WTC11 (cell line): ENCODE results near the gene PPP1R14C. TPM values are rescaled to one million over a fixed set of nuclear protein-coding genes. Genes with fewer than 3 reads are reported as not detected.

Experiments
- ATAC-seq: fragments of 200-7000 bp; cut with Tn5 transposase; 2 replicates; pipeline ENCODE4 v1.10.0; 2021; ENCODE audit warnings: mild to moderate bottlenecking, moderate library complexity
- CTCF ChIA-PET: fragments of 300-600 bp; sonication (Branson Sonifier 250); formaldehyde crosslinking; loops from one replicate; lab custom pipeline; 2021; ENCODE audit warnings: antibody characterized with exemption; lab: Charles Lee
- POLR2A ChIA-PET: fragments of 350-600 bp; sonication (Branson Sonifier 250); formaldehyde crosslinking; loops from one replicate; lab custom pipeline; 2021; ENCODE audit warnings: antibody characterized with exemption; lab: Charles Lee
- DNase-seq: peaks from one replicate; pipeline ENCODE4 v3.0.0; 2021; ENCODE audit warnings: low spot score
- H3K27ac Mint-ChIP-seq: 2 replicates; pipeline ENCODE4 v1.8.0; 2021; ENCODE audit warnings: mixed read lengths
- H3K27me3 Mint-ChIP-seq: 2 replicates; pipeline ENCODE4 v1.8.0; 2021; ENCODE audit warnings: low read depth, mild to moderate bottlenecking, moderate library complexity, mixed read lengths
- H3K36me3 Mint-ChIP-seq: 2 replicates; pipeline ENCODE4 v1.8.0; 2021; ENCODE audit warnings: mixed read lengths
- H3K4me1 Mint-ChIP-seq: 2 replicates; pipeline ENCODE4 v1.8.0; 2022; ENCODE audit warnings: mixed read lengths
- H3K4me3 Mint-ChIP-seq: 2 replicates; pipeline ENCODE4 v1.8.0; 2021; ENCODE audit warnings: mild to moderate bottlenecking, moderate library complexity, mixed read lengths
- H3K9me3 Mint-ChIP-seq: 2 replicates; pipeline ENCODE4 v1.8.0; 2021; ENCODE audit warnings: mixed read lengths
- ATF6 ChIP-seq: sonication (generic); formaldehyde crosslinking; IDR thresholded peaks from 2 replicates; pipeline ENCODE4 v1.8.1; 2023; ENCODE audit warnings: mild to moderate bottlenecking, missing genetic modification reagents
- E2F5 ChIP-seq: sonication (generic); formaldehyde crosslinking; IDR thresholded peaks from 2 replicates; pipeline ENCODE4 v1.8.1; 2022; ENCODE audit warnings: mild to moderate bottlenecking, moderate library complexity, missing genetic modification reagents
- FOXJ3 ChIP-seq: sonication (generic); formaldehyde crosslinking; IDR thresholded peaks from 2 replicates; pipeline ENCODE4 v1.9.0; 2021; ENCODE audit warnings: missing genetic modification reagents, mild to moderate bottlenecking, borderline replicate concordance
- FOXK1 ChIP-seq: sonication (generic); formaldehyde crosslinking; IDR thresholded peaks from 2 replicates; pipeline ENCODE4 v1.8.0; 2022; ENCODE audit warnings: mild to moderate bottlenecking, moderate library complexity, missing genetic modification reagents
- HMGA2 ChIP-seq: fragments of 250-450 bp; sonication (Bioruptor Pico); IDR thresholded peaks from 2 replicates; pipeline ENCODE4 v1.4.0; 2021; ENCODE audit warnings: mild to moderate bottlenecking, moderate library complexity
- IRF2 ChIP-seq: sonication (generic); formaldehyde crosslinking; IDR thresholded peaks from 2 replicates; pipeline ENCODE4 v1.8.0; 2022; ENCODE audit warnings: low read depth, missing genetic modification reagents, borderline replicate concordance
- MYBL2 ChIP-seq: sonication (generic); formaldehyde crosslinking; IDR thresholded peaks from 2 replicates; pipeline ENCODE4 v1.8.1; 2023; ENCODE audit warnings: mild to moderate bottlenecking, moderate library complexity, missing genetic modification reagents
- NFE2L1 ChIP-seq: sonication (generic); formaldehyde crosslinking; IDR thresholded peaks from 2 replicates; pipeline ENCODE4 v1.8.1; 2023; ENCODE audit warnings: missing genetic modification reagents
- SP1 ChIP-seq: sonication (generic); formaldehyde crosslinking; conservative IDR thresholded peaks from 2 replicates; pipeline ENCODE4 v1.8.1; 2022; ENCODE audit warnings: missing genetic modification reagents
- TCF7 ChIP-seq: sonication (generic); formaldehyde crosslinking; IDR thresholded peaks from 2 replicates; pipeline ENCODE4 v1.8.0; 2022; ENCODE audit warnings: mild to moderate bottlenecking, low read depth, missing genetic modification reagents, moderate library complexity
- ZBTB21 ChIP-seq: sonication (generic); formaldehyde crosslinking; IDR thresholded peaks from 2 replicates; pipeline ENCODE4 v1.8.1; 2023; ENCODE audit warnings: mild to moderate bottlenecking, missing genetic modification reagents, borderline replicate concordance
- ZNF219 ChIP-seq: sonication (generic); formaldehyde crosslinking; IDR thresholded peaks from 2 replicates; pipeline ENCODE4 v1.8.0; 2023; ENCODE audit warnings: missing genetic modification reagents, mild to moderate bottlenecking, borderline replicate concordance
- ZNF396 ChIP-seq: fragments of 250-450 bp; sonication (Bioruptor Pico); IDR thresholded peaks from 2 replicates; pipeline ENCODE4 v1.8.0; 2021; ENCODE audit warnings: mild to moderate bottlenecking, moderate library complexity, borderline replicate concordance
- total RNA-seq: library from RNA; stranded (reverse); gene quantifications from 3 replicates; pipeline ENCODE4 v1.2.3, GENCODE V29; 2021
- TF ChIP-seq, protein P1 (sequence below): sonication (generic); formaldehyde crosslinking; IDR thresholded peaks from 2 replicates; pipeline ENCODE4 v1.8.1; 2023; ENCODE audit warnings: mild to moderate bottlenecking, missing genetic modification reagents, borderline replicate concordance
- TF ChIP-seq, protein P2 (sequence below): fragments of 250-450 bp; sonication (Bioruptor Pico); IDR thresholded peaks from 2 replicates; pipeline ENCODE4 v1.8.0; 2021; ENCODE audit warnings: mild to moderate bottlenecking

Gene PPP1R14C
- total RNA-seq, 1 experiment from 2014 or later, result 1.1 TPM

DNA sequence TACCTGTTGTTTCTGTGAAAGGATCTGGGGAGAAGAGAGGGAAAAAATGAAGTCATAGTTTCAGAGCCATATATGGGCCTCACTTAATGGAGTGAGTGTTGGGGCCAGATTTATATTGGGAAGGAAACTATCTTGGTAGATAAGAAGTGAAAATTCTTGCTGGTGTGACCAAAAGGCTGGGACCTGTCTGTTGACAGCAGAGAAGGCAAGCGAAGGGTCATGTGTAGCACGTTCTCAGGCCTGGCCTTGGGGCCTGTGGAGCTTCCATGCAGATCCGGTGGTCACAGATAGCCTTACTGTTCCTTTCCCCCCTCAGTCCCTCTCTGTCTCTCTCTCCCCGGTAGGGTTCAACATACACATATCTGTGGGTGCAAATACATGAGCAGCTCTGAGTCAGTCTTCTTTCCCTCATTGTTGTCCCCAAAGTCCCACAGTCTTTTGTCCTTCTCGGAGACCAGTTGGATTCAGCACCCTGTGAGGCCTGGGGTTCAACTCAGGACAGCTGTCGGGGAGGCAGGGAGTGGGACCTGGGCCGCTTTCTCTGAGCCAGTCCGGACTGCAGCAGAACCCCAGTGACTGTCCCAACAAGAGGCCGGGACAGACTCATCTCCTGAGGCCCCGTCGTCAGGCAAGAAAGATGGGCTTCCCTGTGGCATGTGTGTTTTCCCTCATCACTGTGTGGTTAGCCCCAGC lies 34.6 kb downstream of the PPP1R14C start:
- Mint-ChIP-seq H3K27ac (no peak overlapping the region), H3K4me3 (no peak overlapping the region), H3K4me1 (no peaks in the 10 kb centered on the region), H3K27me3 (no peaks in the 10 kb centered on the region), H3K36me3 (no peaks in the 10 kb centered on the region), H3K9me3 (no peaks in the 10 kb centered on the region)
- ChIA-PET POLR2A (no interaction called here), CTCF (interaction anchor here (1.4 kb wide), 1 partner anchor 96 kb away, joined by 3 read pairs; no protein-coding TSS in a partner anchor)
- TF ChIP-seq, protein P1, sequence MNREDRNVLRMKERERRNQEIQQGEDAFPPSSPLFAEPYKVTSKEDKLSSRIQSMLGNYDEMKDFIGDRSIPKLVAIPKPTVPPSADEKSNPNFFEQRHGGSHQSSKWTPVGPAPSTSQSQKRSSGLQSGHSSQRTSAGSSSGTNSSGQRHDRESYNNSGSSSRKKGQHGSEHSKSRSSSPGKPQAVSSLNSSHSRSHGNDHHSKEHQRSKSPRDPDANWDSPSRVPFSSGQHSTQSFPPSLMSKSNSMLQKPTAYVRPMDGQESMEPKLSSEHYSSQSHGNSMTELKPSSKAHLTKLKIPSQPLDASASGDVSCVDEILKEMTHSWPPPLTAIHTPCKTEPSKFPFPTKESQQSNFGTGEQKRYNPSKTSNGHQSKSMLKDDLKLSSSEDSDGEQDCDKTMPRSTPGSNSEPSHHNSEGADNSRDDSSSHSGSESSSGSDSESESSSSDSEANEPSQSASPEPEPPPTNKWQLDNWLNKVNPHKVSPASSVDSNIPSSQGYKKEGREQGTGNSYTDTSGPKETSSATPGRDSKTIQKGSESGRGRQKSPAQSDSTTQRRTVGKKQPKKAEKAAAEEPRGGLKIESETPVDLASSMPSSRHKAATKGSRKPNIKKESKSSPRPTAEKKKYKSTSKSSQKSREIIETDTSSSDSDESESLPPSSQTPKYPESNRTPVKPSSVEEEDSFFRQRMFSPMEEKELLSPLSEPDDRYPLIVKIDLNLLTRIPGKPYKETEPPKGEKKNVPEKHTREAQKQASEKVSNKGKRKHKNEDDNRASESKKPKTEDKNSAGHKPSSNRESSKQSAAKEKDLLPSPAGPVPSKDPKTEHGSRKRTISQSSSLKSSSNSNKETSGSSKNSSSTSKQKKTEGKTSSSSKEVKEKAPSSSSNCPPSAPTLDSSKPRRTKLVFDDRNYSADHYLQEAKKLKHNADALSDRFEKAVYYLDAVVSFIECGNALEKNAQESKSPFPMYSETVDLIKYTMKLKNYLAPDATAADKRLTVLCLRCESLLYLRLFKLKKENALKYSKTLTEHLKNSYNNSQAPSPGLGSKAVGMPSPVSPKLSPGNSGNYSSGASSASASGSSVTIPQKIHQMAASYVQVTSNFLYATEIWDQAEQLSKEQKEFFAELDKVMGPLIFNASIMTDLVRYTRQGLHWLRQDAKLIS, result no peak
- no peak for TF ChIP-seq NFE2L1 (CRISPR knock-in tag)
- TF ChIP-seq ZNF219 (CRISPR knock-in tag), result no peak
- no peak for TF ChIP-seq HMGA2 (CRISPR knock-in tag)
- no peak for TF ChIP-seq ATF6
- no peak for TF ChIP-seq FOXJ3 (CRISPR knock-in tag)
- DNase-seq (no peak), ATAC-seq (no peak)

- Mint-ChIP-seq H3K36me3 (no peaks in the 10 kb centered on the region), H3K4me1 (no peaks in the 10 kb centered on the region), H3K27ac (no peak overlapping the region), H3K27me3 (no peaks in the 10 kb centered on the region), H3K4me3 (no peak overlapping the region), H3K9me3 (no peaks in the 10 kb centered on the region)
- no peak for ATAC-seq
- no peak for DNase-seq
- TF ChIP-seq MYBL2 (CRISPR knock-in tag) (no peak), HMGA2 (CRISPR knock-in tag) (no peak), E2F5 (CRISPR knock-in tag) (no peak), ATF6 (no peak), ZBTB21 (CRISPR knock-in tag) (no peak), SP1 (no peak), IRF2 (CRISPR knock-in tag) (no peak), ZNF396 (CRISPR knock-in tag) (no peak), TCF7 (CRISPR knock-in tag) (no peak), FOXK1 (CRISPR knock-in tag) (no peak)
- TF ChIP-seq, protein P2, sequence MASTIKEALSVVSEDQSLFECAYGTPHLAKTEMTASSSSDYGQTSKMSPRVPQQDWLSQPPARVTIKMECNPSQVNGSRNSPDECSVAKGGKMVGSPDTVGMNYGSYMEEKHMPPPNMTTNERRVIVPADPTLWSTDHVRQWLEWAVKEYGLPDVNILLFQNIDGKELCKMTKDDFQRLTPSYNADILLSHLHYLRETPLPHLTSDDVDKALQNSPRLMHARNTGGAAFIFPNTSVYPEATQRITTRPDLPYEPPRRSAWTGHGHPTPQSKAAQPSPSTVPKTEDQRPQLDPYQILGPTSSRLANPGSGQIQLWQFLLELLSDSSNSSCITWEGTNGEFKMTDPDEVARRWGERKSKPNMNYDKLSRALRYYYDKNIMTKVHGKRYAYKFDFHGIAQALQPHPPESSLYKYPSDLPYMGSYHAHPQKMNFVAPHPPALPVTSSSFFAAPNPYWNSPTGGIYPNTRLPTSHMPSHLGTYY, result no peak
- ChIA-PET CTCF (interaction anchor here (1.1 to 1.4 kb wide), 2 partner anchors 85 to 97 kb away, joined by 3 read pairs; no protein-coding TSS in a partner anchor), POLR2A (no interaction called here)
These were observed 35.2 kb downstream of the PPP1R14C start for GRCh38 chr6:150177952-150178520.
